Retinal pigment epithelial cell (primary cell): ENCODE data around the gene HSF2.

Experiments
- DNase-seq: peaks from one replicate; pipeline ENCODE4 v3.0.0-alpha.2; 2010; ENCODE audit warnings: low read depth
- H3K4me3 ChIP-seq: 2 replicates; pipeline ENCODE4 v1.5.1; 2011; ENCODE audit warnings: mild to moderate bottlenecking, low read length, control low read depth, moderate library complexity
- CTCF ChIP-seq: conservative IDR thresholded peaks from 2 replicates; pipeline ENCODE4 v1.5.1; 2011; ENCODE audit warnings: low read depth, low read length, control low read depth, inconsistent platforms

Gene HSF2

GRCh38 chr6:122385857-122386612 lies 13.4 kb upstream of the HSF2 start:
- DNase-seq, result no peak
- no peak for TF ChIP-seq CTCF
- no peak overlapping the region for H3K4me3 ChIP-seq

GRCh38 chr6:122388945-122389344 lies 10.5 kb upstream of the HSF2 start:
- TF ChIP-seq CTCF, result no peak
- DNase-seq, result no peak

GRCh38 chr6:122389704-122390372 lies 9.6 kb upstream of the HSF2 start:
- no peak overlapping the region for H3K4me3 ChIP-seq
- TF ChIP-seq CTCF, result no peak
- DNase-seq, result no peak

More at GRCh38 chr6:122388945-122389344, 10.5 kb upstream of the HSF2 start:
- H3K4me3 ChIP-seq, result no peak overlapping the region

GRCh38 chr6:122392564-122393350 lies 6.7 kb upstream of the HSF2 start:
- no peak for DNase-seq
- no peak for TF ChIP-seq CTCF
- H3K4me3 ChIP-seq, result no peak overlapping the region

GRCh38 chr6:122393351-122393896 lies 6.0 kb upstream of the HSF2 start:
- no peak for TF ChIP-seq CTCF
- H3K4me3 ChIP-seq, result no peak overlapping the region
- no peak for DNase-seq

- TF ChIP-seq CTCF, result no peak
- DNase-seq, result no peak
- H3K4me3 ChIP-seq, result no peak overlapping the region
Observed at GRCh38 chr6:122394016-122394415, 5.4 kb upstream of the HSF2 start.
